ENCODE measurements around the gene TIMM50.

The TIMM50 gene

DNA sequence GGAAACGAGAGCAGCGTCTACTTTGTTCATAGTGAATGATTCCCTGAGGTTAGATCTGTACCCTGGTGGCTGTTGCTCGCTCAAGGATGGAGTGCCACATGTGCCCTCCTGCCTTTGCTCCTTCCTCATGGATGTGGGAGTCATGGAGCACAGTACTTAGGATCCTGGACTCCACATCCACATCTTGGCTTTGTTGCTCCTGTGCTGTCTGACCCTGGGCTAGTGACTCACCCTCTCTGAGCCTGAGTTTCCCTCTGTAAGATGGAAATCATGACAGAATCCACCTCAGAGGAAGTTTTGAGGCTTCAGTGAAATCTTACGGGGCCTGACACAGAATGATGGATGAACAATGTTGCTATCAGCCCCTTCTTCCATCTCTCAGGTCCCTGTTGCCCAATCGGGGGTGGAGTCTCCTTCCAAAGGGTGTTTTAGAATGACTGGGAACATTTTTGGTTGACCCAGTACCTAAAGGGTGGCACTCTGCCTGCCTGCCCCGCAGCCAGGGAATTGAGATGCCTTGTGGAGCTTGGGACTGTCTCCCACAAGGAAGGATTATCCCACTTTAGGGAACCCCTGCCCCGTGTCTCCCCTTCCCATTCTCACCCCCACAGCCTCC is 9.8 kb upstream of the TIMM50 start:
- TF ChIP-seq, protein P1, sequence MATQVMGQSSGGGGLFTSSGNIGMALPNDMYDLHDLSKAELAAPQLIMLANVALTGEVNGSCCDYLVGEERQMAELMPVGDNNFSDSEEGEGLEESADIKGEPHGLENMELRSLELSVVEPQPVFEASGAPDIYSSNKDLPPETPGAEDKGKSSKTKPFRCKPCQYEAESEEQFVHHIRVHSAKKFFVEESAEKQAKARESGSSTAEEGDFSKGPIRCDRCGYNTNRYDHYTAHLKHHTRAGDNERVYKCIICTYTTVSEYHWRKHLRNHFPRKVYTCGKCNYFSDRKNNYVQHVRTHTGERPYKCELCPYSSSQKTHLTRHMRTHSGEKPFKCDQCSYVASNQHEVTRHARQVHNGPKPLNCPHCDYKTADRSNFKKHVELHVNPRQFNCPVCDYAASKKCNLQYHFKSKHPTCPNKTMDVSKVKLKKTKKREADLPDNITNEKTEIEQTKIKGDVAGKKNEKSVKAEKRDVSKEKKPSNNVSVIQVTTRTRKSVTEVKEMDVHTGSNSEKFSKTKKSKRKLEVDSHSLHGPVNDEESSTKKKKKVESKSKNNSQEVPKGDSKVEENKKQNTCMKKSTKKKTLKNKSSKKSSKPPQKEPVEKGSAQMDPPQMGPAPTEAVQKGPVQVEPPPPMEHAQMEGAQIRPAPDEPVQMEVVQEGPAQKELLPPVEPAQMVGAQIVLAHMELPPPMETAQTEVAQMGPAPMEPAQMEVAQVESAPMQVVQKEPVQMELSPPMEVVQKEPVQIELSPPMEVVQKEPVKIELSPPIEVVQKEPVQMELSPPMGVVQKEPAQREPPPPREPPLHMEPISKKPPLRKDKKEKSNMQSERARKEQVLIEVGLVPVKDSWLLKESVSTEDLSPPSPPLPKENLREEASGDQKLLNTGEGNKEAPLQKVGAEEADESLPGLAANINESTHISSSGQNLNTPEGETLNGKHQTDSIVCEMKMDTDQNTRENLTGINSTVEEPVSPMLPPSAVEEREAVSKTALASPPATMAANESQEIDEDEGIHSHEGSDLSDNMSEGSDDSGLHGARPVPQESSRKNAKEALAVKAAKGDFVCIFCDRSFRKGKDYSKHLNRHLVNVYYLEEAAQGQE (IDR thresholded peaks at IDR 0.05; ENCODE audit: insufficient read depth in 1 of 2, low read depth in 2 of 2, low read length in 2 of 2), result no peak
- TF ChIP-seq FOXP2 (optimal IDR thresholded peaks at IDR 0.05; ENCODE audit: borderline replicate concordance, extremely low read depth, extremely low read length, insufficient read depth) (no peak), POLR2AphosphoS5 (IDR thresholded peaks at IDR 0.05; ENCODE audit: low read depth, low read length) (no peak), TAF1 (IDR thresholded peaks at IDR 0.05; ENCODE audit: borderline replicate concordance, insufficient read depth, low read length) (no peak), SIN3A (IDR thresholded peaks at IDR 0.05; ENCODE audit: borderline replicate concordance, insufficient read depth, low read length) (no peak)

DNA sequence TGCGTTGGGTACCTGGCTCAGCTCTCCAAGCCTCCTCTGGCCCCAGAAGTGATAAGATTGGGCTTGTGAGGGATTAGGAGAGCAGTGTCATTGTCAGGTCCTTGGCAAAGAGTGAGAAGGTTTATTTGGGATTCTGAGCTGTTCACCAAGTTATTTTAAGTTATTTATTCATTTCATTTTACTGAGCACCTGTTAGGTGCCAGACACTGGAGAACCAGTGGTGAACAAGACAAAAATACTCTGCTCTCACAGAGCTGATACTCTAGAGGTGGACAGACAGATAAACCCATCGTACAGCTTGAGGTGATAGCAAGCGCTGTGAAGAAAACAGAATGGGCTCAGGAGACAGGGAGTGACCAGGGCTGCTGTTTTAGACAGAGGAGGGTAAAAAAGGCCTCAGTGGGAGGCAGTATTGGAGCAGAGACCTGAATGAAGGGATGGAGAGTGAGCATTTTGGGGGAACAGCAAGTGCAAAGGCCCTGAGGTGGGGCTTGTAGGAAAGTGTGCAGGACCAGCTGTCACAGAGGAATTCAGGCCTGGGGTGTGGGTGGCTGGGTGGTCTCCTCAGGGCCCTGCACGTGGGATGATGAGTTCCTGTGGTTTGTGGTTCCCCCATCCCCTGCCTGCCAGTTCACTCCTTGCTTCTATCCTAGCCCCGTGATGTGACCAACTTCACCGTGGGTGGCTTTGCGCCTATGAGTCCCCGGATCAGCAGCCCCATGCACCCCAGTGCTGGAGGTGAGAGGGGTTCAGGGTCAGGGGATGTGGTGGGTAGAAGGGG is 8.7 kb upstream of the TIMM50 start:
- TF ChIP-seq SIN3A (IDR thresholded peaks at IDR 0.05; ENCODE audit: borderline replicate concordance, insufficient read depth, low read length) (no peak), FOXP2 (optimal IDR thresholded peaks at IDR 0.05; ENCODE audit: borderline replicate concordance, extremely low read depth, extremely low read length, insufficient read depth) (no peak), TAF1 (IDR thresholded peaks at IDR 0.05; ENCODE audit: borderline replicate concordance, insufficient read depth, low read length) (no peak), POLR2AphosphoS5 (IDR thresholded peaks at IDR 0.05; ENCODE audit: low read depth, low read length) (no peak)
- TF ChIP-seq, protein P1 (IDR thresholded peaks at IDR 0.05; ENCODE audit: insufficient read depth in 1 of 2, low read depth in 2 of 2, low read length in 2 of 2), result no peak

DNA sequence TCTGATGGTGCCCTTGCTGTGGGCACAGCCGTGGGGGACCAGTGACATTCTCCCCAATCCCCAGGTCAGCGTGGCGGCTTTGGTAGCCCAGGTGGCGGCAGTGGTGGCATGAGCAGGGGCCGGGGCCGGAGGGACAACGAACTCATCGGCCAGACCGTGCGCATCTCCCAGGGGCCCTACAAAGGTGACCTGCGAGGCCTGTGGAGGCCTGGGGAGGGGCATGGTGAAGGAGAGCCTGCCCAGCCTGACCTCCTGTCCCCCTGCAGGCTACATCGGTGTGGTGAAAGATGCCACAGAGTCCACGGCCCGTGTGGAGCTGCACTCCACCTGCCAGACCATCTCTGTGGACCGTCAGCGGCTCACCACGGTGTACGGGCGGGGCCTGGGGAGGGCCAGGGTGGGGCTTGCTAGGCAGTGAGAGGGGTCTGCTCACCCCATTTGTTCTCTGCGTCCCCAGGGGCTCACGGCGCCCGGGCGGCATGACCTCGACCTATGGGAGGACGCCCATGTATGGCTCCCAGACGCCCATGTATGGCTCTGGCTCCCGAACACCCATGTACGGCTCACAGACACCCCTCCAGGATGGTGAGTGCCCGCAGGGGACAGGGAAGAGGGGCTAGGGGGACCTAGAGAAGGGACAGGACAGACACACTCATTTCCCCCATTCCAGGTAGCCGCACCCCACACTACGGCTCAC is 7.7 kb upstream of the TIMM50 start:
- TF ChIP-seq, protein P1 (IDR thresholded peaks at IDR 0.05; ENCODE audit: insufficient read depth in 1 of 2, low read depth in 2 of 2, low read length in 2 of 2), result no peak
- TF ChIP-seq SIN3A (IDR thresholded peaks at IDR 0.05; ENCODE audit: borderline replicate concordance, insufficient read depth, low read length), result no peak
- TF ChIP-seq POLR2AphosphoS5 (IDR thresholded peaks at IDR 0.05; ENCODE audit: low read depth, low read length), result no peak
- no peak for TF ChIP-seq TAF1 (IDR thresholded peaks at IDR 0.05; ENCODE audit: borderline replicate concordance, insufficient read depth, low read length)
- no peak for TF ChIP-seq FOXP2 (optimal IDR thresholded peaks at IDR 0.05; ENCODE audit: borderline replicate concordance, extremely low read depth, extremely low read length, insufficient read depth)

DNA sequence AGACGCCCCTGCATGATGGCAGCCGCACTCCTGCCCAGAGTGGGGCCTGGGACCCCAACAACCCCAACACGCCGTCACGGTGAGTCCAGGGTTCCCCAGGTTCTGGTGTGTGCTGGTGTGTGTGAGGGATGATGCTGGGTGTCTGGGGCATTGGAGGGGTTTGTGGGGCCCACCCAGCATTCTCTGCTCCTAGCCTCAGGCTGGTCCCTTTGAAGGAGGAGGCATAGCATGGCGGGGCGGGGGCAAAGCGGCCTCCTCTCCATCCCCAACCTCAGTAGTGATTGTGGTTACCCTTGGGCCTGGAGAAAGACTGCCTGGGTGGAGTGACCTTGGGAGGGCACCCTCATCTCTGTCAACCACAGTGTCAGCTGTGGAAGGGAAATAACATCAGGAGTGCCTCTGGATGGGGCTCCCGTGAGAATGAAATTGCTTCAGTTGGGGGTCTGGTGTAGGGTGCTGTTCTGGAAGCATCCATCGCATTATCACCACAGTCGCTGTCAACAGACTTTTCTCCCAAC is 7.1 kb upstream of the TIMM50 start:
- TF ChIP-seq FOXP2 (optimal IDR thresholded peaks at IDR 0.05; ENCODE audit: borderline replicate concordance, extremely low read depth, extremely low read length, insufficient read depth), result no peak
- no peak for TF ChIP-seq POLR2AphosphoS5 (IDR thresholded peaks at IDR 0.05; ENCODE audit: low read depth, low read length)
- TF ChIP-seq SIN3A (IDR thresholded peaks at IDR 0.05; ENCODE audit: borderline replicate concordance, insufficient read depth, low read length), result no peak
- no peak for TF ChIP-seq TAF1 (IDR thresholded peaks at IDR 0.05; ENCODE audit: borderline replicate concordance, insufficient read depth, low read length)
- TF ChIP-seq, protein P1 (IDR thresholded peaks at IDR 0.05; ENCODE audit: insufficient read depth in 1 of 2, low read depth in 2 of 2, low read length in 2 of 2), result no peak
